ENCODE data around the gene FKBP14. TPM values are rescaled to one million over a fixed set of nuclear protein-coding genes. Genes with fewer than 3 reads are reported as not detected.

Gene FKBP14
- total RNA-seq, 1 donor, result 40.9 TPM

- no peak overlapping the region for H2AFZ ChIP-seq (ENCODE audit: low read length)
- TF ChIP-seq, protein P1, sequence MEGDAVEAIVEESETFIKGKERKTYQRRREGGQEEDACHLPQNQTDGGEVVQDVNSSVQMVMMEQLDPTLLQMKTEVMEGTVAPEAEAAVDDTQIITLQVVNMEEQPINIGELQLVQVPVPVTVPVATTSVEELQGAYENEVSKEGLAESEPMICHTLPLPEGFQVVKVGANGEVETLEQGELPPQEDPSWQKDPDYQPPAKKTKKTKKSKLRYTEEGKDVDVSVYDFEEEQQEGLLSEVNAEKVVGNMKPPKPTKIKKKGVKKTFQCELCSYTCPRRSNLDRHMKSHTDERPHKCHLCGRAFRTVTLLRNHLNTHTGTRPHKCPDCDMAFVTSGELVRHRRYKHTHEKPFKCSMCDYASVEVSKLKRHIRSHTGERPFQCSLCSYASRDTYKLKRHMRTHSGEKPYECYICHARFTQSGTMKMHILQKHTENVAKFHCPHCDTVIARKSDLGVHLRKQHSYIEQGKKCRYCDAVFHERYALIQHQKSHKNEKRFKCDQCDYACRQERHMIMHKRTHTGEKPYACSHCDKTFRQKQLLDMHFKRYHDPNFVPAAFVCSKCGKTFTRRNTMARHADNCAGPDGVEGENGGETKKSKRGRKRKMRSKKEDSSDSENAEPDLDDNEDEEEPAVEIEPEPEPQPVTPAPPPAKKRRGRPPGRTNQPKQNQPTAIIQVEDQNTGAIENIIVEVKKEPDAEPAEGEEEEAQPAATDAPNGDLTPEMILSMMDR (IDR thresholded peaks at IDR 0.05; ENCODE audit: extremely low read depth, low read depth, low read length), result no peak
These were observed 22.7 kb upstream of the FKBP14 start for GRCh38 chr7:30049173-30049572.

GRCh38 chr7:30048582-30048981 lies 22.1 kb upstream of the FKBP14 start:
- Histone ChIP-seq H3K27ac (ENCODE audit: low read depth, low read length) (no peak overlapping the region), H2AFZ (ENCODE audit: low read length) (no peak overlapping the region), H3K36me3 (ENCODE audit: insufficient read depth, low read length) (peaks cover 14% of the 10 kb centered on the region), H3K4me2 (ENCODE audit: insufficient read depth, low read length) (no peak overlapping the region), H3K4me3 (ENCODE audit: insufficient read depth, low read length) (no peak overlapping the region), H4K20me1 (ENCODE audit: insufficient read depth, low read length) (no peaks in the 10 kb centered on the region), H3K27me3 (ENCODE audit: insufficient read depth, low read length) (no peaks in the 10 kb centered on the region), H3K4me1 (ENCODE audit: insufficient read depth, low read length) (no peaks in the 10 kb centered on the region), H3K9me3 (ENCODE audit: low read depth, low read length) (no peaks in the 10 kb centered on the region), H3K79me2 (ENCODE audit: insufficient read depth, low read length) (no peaks in the 10 kb centered on the region)
- TF ChIP-seq, protein P1 (IDR thresholded peaks at IDR 0.05; ENCODE audit: extremely low read depth, low read depth, low read length), result no peak
- no peak for DNase-seq (ENCODE audit: insufficient read length, low spot score, missing footprints)

More at GRCh38 chr7:30049173-30049572, 22.7 kb upstream of the FKBP14 start:
- Histone ChIP-seq H3K9me3 (ENCODE audit: low read depth, low read length) (no peaks in the 10 kb centered on the region), H3K4me3 (ENCODE audit: insufficient read depth, low read length) (no peak overlapping the region), H3K4me2 (ENCODE audit: insufficient read depth, low read length) (no peak overlapping the region), H3K36me3 (ENCODE audit: insufficient read depth, low read length) (peaks cover 14% of the 10 kb centered on the region), H3K27ac (ENCODE audit: low read depth, low read length) (no peak overlapping the region), H3K27me3 (ENCODE audit: insufficient read depth, low read length) (no peaks in the 10 kb centered on the region), H3K79me2 (ENCODE audit: insufficient read depth, low read length) (no peaks in the 10 kb centered on the region), H4K20me1 (ENCODE audit: insufficient read depth, low read length) (no peaks in the 10 kb centered on the region), H3K4me1 (ENCODE audit: insufficient read depth, low read length) (no peaks in the 10 kb centered on the region)
- no peak for DNase-seq (ENCODE audit: insufficient read length, low spot score, missing footprints)

- TF ChIP-seq, protein P1 (IDR thresholded peaks at IDR 0.05; ENCODE audit: extremely low read depth, low read depth, low read length), result no peak
- H2AFZ ChIP-seq (ENCODE audit: low read length), result no peak overlapping the region
- H3K36me3 ChIP-seq (ENCODE audit: insufficient read depth, low read length), result peaks cover 14% of the 10 kb centered on the region
- DNase-seq (ENCODE audit: insufficient read length, low spot score, missing footprints), result no peak
- H3K4me3 ChIP-seq (ENCODE audit: insufficient read depth, low read length), result no peak overlapping the region
- no peak overlapping the region for H3K4me2 ChIP-seq (ENCODE audit: insufficient read depth, low read length)
- H3K27ac ChIP-seq (ENCODE audit: low read depth, low read length), result no peak overlapping the region
- no peaks in the 10 kb centered on the region for H3K9me3 ChIP-seq (ENCODE audit: low read depth, low read length)
- H3K4me1 ChIP-seq (ENCODE audit: insufficient read depth, low read length), result no peaks in the 10 kb centered on the region
- H4K20me1 ChIP-seq (ENCODE audit: insufficient read depth, low read length), result no peaks in the 10 kb centered on the region
- no peaks in the 10 kb centered on the region for H3K27me3 ChIP-seq (ENCODE audit: insufficient read depth, low read length)
- peaks cover 7% of the 10 kb centered on the region for H3K79me2 ChIP-seq (ENCODE audit: insufficient read depth, low read length)
These were observed 20.6 kb upstream of the FKBP14 start for GRCh38 chr7:30047124-30047523.

DNA sequence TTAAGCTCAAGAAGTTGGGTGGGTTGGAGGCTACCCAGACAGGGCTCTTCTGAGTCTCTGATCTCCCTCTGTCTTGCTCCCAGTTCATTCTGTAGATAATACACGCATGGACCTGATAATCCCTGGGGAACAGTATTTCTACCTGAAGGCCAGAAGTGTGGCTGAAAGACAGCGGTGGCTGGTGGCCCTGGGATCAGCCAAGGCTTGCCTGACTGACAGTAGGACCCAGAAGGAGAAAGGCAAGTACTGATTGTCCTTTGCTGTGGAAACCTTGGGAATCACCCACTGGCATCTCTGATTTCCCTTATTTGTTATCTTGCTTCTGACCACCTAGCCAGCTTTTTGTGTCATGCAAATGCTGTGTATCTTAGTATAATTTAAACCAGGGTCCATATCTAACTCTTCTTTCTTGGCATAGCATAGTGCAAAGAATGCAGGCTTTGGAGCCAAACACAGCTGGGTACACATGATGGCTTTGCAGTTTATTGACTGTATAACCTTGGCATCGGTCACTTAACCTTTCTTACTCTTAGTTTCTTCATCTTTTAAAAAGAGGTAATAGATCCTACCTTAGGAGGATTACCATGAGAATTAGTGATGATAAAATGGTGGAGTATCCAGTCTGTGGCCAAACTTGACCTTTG lies 19.7 kb upstream of the FKBP14 start:
- H4K20me1 ChIP-seq (ENCODE audit: insufficient read depth, low read length), result no peaks in the 10 kb centered on the region
- TF ChIP-seq, protein P1 (IDR thresholded peaks at IDR 0.05; ENCODE audit: extremely low read depth, low read depth, low read length), result no peak
- no peak for DNase-seq (ENCODE audit: insufficient read length, low spot score, missing footprints)
- peaks cover 14% of the 10 kb centered on the region for H3K36me3 ChIP-seq (ENCODE audit: insufficient read depth, low read length)
- H3K27ac ChIP-seq (ENCODE audit: low read depth, low read length), result no peak overlapping the region
- H3K4me3 ChIP-seq (ENCODE audit: insufficient read depth, low read length), result no peak overlapping the region
- no peaks in the 10 kb centered on the region for H3K9me3 ChIP-seq (ENCODE audit: low read depth, low read length)
- H2AFZ ChIP-seq (ENCODE audit: low read length), result no peak overlapping the region
- H3K79me2 ChIP-seq (ENCODE audit: insufficient read depth, low read length), result peaks cover 9% of the 10 kb centered on the region
- H3K4me1 ChIP-seq (ENCODE audit: insufficient read depth, low read length), result no peaks in the 10 kb centered on the region
- H3K27me3 ChIP-seq (ENCODE audit: insufficient read depth, low read length), result no peaks in the 10 kb centered on the region
- H3K4me2 ChIP-seq (ENCODE audit: insufficient read depth, low read length), result no peak overlapping the region
